ENCODE measurements around the gene CLSTN2.

- no peak for TF ChIP-seq CTCF (IDR thresholded peaks at IDR 0.05)
- no peak for TF ChIP-seq POLR2A (IDR thresholded peaks at IDR 0.05; ENCODE audit: low read depth)
- no peak for TF ChIP-seq POLR2AphosphoS5 (IDR thresholded peaks at IDR 0.05)
Measured at GRCh38 chr3:140015741-140016140, 80.8 kb downstream of the CLSTN2 start.

Measured in esophagus muscularis mucosa (tissue), 3 donors.